ENCODE data around the gene FAM118A. TPM values are rescaled to one million over a fixed set of nuclear protein-coding genes. Genes with fewer than 3 reads are reported as not detected.

The FAM118A gene
- 19.2 and 47.0 TPM in 2 replicates for total RNA-seq

DNA sequence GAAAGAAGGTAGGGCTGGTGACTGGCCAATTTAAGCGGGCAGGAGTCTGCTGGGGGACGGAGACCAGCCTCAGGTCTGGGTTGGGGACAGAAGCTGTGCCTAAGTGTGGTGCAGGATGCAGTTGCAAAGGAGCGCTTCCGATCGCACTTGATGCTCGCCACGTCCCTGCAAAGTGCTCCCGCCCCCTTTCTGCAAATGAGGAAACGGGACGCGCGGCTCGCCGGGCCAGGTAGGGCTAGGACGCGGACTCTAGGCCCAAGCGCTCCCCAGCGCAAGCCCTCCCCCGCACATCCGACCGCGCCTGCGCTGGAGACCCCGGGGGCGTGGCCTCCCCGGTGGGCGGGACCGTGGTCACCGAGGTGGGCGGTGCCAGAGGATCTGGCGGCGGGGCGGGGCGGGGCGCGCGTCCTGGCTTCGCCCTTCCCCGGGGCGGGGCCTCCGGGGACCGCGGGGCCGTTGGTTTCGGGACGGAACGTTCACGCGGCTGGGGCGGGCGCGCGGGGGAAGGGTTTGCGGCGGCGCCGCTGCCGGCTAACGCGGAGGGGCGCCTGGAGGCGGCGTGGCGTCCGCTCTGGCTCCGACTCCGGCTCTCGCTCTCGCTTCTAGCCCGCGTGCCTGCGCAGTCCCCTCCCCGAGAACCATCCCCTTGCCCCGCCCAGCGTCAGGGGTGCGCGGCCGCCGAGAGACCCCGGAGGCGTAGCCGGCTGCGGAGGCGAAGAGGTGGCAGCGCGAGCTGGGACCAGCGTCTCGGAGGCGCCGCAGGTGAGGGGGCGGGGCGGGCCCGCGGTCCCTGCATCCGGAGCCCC lies at the start of gene FAM118A:
Gene FAM118A (plus strand): TSS at position 513 of the 806 bp plus-strand sequence. CDS start 12,446 bp downstream, outside the sequence.

DNA sequence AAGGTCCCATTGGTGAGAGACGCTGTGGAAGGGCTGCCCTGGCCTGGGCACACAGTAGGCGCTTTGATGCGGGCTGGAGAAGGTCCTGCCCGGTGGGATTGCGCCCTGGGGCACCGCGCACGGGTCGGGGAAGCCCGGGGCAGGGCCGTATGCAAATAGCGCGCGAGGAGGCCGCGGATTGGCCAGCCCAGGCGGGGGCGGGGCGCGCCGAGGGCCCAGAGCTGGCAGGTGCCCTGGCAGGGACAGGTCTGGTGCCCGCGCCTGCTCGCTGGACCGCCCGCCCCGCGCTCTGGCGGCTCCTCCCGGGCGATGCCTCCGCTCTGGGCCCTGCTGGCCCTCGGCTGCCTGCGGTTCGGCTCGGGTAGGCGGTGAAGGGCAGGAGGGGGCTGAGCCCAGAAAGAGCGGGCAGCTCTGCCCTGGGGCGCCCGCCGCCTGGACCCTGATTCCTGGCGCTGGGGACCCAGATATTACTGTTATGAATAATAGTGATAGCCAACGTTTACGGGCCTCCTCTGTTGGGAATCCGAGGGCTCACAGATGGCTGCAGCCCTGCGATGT lies 24.9 kb upstream of the FAM118A start, which contains the start of gene UPK3A:
Gene UPK3A (plus strand): TSS at position 245 of the 558 bp plus-strand sequence. CDS start 65 bp downstream, at position 310.

Other genes with a start within 250 kb of the FAM118A start
- 54.0 and 64.3 TPM in 2 replicates for gene NUP50, start 146.0 kb upstream of the FAM118A start, total RNA-seq
- 39.1 and 42.6 TPM in 2 replicates for gene KIAA0930, start 69.0 kb upstream of the FAM118A start, total RNA-seq
- not detected in 2 replicates for gene UPK3A, start 25.0 kb upstream of the FAM118A start, total RNA-seq
- under 0.01 TPM in 2 replicates for gene SMC1B, start 103.7 kb downstream of the FAM118A start, total RNA-seq
- 1.1 and 1.4 TPM in 2 replicates for gene RIBC2, start 103.8 kb downstream of the FAM118A start, total RNA-seq
- gene FBLN1, start 192.9 kb downstream of the FAM118A start, total RNA-seq: 115 and 199 TPM in 2 replicates

Data from subcutaneous preadipocyte (primary cell).